Hypothalamus (tissue), 51 donors: ENCODE data around the gene GAA.

Source experiments
- DNase-seq, 51 donors: peaks; one replicate each; lab custom pipeline; 2025; lab: John Stamatoyannopoulos, UW

Gene GAA

DNA sequence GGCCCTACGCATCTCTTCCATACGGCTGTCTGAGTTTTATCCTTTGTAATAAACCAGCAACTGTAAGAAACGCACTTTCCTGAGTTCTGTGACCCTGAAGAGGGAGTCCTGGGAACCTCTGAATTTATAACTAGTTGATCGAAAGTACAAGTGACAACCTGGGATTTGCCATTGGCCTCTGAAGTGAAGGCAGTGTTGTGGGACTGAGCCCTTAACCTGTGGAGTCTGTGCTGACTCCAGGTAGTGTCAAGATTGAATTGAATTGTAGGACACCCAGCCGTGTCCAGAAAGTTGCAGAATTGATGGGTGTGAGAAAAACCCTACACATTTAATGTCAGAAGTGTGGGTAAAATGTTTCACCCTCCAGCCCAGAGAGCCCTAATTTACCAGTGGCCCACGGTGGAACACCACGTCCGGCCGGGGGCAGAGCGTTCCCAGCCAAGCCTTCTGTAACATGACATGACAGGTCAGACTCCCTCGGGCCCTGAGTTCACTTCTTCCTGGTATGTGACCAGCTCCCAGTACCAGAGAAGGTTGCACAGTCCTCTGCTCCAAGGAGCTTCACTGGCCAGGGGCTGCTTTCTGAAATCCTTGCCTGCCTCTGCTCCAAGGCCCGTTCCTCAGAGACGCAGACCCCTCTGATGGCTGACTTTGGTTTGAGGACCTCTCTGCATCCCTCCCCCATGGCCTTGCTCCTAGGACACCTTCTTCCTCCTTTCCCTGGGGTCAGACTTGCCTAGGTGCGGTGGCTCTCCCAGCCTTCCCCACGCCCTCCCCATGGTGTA, 1.5 kb downstream of the GAA start:
- no peak for DNase-seq

DNA sequence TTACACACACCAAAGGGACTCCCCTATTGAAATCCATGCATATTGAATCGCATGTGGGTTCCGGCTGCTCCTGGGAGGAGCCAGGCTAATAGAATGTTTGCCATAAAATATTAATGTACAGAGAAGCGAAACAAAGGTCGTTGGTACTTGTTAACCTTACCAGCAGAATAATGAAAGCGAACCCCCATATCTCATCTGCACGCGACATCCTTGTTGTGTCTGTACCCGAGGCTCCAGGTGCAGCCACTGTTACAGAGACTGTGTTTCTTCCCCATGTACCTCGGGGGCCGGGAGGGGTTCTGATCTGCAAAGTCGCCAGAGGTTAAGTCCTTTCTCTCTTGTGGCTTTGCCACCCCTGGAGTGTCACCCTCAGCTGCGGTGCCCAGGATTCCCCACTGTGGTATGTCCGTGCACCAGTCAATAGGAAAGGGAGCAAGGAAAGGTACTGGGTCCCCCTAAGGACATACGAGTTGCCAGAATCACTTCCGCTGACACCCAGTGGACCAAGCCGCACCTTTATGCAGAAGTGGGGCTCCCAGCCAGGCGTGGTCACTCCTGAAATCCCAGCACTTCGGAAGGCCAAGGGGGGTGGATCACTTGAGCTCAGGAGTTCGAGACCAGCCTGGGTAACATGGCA, 2.2 kb downstream of the GAA start:
- DNase-seq, result no peak

DNA sequence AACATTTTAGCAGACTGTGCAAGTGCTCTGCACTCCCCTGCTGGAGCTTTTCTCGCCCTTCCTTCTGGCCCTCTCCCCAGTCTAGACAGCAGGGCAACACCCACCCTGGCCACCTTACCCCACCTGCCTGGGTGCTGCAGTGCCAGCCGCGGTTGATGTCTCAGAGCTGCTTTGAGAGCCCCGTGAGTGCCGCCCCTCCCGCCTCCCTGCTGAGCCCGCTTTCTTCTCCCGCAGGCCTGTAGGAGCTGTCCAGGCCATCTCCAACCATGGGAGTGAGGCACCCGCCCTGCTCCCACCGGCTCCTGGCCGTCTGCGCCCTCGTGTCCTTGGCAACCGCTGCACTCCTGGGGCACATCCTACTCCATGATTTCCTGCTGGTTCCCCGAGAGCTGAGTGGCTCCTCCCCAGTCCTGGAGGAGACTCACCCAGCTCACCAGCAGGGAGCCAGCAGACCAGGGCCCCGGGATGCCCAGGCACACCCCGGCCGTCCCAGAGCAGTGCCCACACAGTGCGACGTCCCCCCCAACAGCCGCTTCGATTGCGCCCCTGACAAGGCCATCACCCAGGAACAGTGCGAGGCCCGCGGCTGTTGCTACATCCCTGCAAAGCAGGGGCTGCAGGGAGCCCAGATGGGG, 3.1 kb downstream of the GAA start:
- peak in 3 of 51 donors; percentile 9 to 23 (median 15) for DNase-seq

- DNase-seq, result no peak
These were observed 3.6 kb downstream of the GAA start for GRCh38 chr17:80104956-80105375.

GRCh38 chr17:80105762-80106161, 4.4 kb downstream of the GAA start:
- peak in 27 of 51 donors; percentile 5 to 69 (median 32) for DNase-seq

DNA sequence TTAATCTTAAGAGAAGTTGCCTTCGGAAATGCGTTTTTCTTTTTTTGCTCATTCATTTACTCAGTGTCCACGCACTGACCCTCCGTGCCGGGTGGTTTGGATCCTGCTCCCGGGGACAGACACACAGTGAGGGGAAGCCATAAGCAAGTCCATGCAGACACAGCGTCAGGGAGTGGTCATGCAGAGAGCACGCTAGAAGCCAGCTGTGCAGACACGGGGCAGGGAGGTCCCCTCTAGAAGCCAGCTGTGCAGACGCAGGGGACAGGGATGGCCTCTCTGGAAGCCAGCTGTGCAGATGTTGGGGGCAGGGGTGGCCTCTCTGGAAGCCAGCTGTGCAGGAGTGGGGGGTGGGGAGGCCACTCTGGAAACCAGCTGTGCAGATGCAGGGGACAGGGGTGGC, 4.8 kb downstream of the GAA start:
- DNase-seq, result no peak

DNA sequence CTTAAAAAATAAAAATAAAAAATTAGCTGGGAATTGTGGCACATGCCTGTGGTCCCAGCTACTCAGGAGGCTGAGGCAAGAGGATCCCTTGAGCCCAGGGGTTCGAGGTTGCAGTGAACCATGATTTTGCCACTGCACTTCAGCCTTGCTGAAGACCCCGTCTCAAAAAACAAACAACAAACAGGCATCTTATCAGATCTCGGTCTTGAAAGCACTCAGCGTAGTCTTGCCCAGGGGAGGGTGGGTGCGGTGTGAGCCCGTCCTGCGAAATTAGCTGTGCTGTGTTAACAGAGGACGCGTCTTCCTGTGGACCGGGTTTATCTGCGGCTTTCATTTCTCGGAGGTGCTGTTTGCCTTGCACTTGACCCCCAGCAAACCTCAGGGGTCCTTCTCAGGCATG, 5.4 kb downstream of the GAA start:
- no peak for DNase-seq

DNA sequence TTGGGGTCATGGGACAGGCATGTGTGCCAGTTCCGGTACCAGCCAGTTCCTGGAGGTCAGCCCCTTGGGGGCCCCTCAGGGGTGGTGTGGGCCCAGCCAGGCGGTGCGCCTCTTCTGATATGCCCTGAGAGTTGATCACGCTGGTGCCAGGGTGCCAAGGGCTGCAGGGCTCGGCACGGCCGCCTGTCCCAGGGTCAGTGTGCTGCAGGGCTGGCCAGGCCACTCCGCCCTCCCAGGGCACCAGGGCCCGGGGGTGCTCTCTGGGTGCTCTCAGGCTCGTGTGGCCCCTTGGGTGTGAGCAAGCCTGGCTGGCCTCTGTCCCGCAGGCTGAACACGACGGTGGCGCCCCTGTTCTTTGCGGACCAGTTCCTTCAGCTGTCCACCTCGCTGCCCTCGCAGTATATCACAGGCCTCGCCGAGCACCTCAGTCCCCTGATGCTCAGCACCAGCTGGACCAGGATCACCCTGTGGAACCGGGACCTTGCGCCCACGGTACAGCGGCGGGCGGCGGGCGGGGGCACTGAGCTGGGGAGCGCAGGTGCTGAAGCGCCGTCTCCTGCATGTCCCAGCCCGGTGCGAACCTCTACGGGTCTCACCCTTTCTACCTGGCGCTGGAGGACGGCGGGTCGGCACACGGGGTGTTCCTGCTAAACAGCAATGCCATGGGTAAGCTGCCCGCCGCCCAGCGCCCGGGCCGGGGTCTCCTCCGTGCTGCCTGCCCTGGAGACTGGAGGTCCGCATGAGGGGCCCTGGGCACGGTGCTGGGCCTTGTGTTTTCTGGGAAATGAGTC, 6.0 kb downstream of the GAA start:
- no peak for DNase-seq

GRCh38 chr17:80108036-80108971, 6.9 kb downstream of the GAA start:
- DNase-seq, result no peak

GRCh38 chr17:80109066-80109660, 7.8 kb downstream of the GAA start:
- DNase-seq, result no peak

GRCh38 chr17:80109713-80110446, 8.5 kb downstream of the GAA start:
- no peak for DNase-seq

- no peak for DNase-seq
These were observed 9.0 kb downstream of the GAA start for GRCh38 chr17:80110447-80110812.

DNA sequence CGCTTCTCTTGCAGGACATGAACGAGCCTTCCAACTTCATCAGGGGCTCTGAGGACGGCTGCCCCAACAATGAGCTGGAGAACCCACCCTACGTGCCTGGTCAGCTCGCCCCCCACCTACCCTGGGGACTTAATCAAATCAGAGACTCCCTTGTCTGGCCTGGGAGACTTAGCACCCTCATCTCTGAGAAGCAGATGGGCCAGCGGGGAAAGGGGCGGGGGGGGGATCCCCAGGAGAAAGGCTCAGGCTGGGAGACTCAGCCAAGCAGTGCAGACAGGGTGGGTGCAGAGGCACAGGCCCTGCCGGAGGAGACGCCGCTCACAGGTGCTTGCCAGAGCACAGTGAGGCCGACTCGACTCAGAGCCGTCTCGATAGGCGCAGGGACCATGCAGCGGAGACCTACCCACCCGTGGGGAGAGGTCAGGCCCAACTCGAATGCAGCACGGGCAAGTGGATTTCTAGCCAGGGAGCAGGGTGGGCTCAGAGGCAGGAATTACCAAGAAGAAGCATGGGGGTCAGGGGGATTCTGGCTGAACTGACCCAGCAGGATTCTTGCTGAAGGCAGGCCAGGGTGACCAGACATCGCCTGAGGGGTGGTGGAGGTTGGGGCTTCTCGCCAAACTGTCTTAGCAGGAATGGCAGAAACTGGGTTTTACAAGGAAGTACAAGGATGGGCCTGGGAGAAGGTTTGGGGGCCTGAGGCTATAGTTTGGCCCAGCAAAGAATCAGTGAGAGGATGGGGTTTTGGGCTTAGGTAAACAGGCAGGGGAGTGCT, 9.7 kb downstream of the GAA start:
- no peak for DNase-seq

GRCh38 chr17:80111702-80112470, 10.5 kb downstream of the GAA start:
- DNase-seq, result no peak

DNA sequence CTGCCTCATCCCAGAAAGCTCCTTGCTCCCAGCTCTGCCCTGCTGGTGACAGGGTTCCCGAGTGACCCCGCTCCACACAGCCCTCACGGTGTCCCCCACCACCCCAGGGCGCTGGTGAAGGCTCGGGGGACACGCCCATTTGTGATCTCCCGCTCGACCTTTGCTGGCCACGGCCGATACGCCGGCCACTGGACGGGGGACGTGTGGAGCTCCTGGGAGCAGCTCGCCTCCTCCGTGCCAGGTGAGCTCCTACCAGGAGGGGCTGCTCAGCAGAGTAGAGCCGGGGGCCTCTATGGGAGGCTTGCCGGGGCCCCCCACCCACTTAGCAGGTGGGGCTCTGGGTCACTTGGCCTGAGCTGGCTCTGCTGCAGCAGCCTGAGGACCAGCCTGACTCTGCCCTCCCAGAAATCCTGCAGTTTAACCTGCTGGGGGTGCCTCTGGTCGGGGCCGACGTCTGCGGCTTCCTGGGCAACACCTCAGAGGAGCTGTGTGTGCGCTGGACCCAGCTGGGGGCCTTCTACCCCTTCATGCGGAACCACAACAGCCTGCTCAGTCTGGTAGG, 11.2 kb downstream of the GAA start:
- no peak for DNase-seq

GRCh38 chr17:80113033-80113484, 11.7 kb downstream of the GAA start:
- no peak for DNase-seq

- DNase-seq, result no peak
These were observed 13.4 kb downstream of the GAA start for GRCh38 chr17:80114758-80115157.
